HG03045 (cell line): ENCODE results near the gene MYADML2.

Experiments
- ATAC-seq: cut with Tn5 transposase; IDR thresholded peaks from one replicate; pipeline ENCODE4 v1.9.1; 2021; ENCODE audit warnings: mild to moderate bottlenecking, moderate library complexity; ENCODE audit not compliant: unreplicated experiment

The MYADML2 gene

DNA sequence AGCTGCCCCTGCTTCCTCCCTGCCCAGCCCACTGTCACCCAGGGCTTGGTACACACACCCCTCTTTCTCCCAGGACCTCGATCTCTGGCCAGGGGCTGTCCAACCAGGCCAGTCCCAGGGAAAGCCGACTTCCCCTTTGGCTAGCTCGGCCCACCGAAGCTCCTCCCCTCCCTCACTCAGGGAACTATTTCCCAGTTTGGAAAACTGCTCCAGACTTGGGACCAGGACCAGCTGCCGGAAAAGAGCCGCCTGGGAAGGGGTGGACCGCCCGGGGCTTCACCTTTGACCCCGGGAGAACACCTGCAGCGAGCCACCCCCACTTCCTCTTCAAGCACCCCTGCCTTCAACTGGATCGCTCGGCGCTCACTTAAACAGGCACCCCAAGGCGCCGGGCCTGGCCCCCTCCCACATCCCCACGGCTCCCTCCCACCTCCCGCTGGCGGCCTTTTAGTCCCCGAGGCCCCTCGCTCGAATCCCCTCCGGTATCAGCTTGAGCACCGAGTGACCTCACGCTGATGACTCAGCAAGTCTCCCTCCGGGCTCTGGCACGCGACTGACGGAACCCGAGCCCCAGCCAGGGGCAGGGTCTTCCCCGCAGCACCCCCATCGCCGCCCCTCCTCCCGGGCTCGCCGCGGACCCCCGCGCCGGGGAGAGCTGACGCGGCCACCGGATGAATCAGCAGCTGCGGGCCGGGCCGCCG is 20.4 kb downstream of the MYADML2 start:
- peak; percentile 13 for ATAC-seq

DNA sequence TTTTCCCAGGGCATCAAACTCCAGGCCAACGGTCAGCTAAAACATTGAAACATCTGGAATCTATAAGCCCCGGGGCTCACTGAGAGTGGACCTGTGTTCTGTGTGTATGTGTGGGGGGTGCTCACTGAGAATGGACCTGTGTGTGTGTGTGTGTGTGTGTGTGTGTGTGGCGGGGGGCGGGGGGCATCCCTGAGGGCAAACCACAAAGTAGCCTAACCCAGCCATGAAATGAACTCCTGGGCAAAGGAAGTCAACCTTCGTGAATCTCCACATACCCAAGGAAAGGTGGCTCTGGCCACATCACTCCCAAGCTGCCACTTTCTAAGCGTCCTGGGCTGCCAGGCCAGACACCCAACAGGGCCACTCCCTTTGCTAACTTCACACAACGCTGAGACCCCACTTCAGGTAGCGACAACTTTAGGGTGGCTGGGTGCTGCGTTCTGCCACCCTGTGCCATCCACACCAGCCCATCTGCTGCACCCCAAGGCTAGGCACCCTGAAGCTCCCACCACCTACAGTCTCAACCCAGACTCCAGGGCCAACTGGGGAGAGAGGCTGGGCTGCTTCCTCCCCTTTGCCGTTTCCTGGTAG is 21.1 kb downstream of the MYADML2 start:
- ATAC-seq, result no peak

DNA sequence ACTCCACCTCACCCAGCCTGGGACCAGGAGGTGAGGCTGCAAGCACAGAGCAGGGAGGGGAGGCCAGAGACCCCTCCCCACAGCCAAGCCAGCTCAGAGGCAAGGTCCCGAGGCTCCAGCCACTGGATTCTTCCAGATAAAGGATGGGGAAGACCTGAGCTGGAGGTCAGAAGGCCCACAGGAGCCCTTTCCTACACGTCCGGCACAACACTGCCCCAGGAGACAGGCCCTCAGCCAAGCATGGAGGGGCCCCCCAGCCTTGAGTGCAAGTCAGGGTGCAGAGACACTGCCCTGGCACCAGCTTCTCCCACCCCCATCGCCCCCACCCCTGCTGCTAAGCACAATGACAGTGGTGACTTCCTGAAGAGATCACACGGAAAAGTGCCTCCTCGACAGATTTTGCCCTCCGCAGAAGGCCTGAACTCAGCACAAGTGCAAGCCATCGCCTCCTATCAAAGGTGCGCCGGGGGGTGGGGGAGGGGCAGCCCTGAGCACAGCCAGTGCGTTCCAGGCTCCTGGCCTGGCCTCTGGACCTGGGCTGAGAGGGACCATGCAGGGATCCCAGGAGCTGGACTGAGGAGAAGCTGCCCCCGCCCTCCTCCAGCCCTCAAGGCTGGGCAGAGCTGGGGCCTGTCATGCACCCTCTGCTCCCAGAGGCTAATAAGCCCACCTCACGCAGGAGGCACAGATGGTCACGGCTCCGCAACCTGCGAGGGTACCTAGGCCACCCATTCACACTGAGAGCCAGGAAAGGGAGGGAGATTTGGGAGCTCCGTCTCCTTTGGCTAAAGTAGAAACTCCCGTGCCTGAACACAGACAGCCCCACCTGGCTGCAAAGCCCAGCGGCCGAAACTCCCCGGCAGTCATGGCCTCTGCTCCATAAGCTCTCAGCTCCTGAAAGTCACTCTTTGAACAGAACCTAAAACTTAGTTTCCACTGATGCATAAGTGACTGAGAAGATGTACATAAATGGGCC is 22.2 kb downstream of the MYADML2 start:
- no peak for ATAC-seq

DNA sequence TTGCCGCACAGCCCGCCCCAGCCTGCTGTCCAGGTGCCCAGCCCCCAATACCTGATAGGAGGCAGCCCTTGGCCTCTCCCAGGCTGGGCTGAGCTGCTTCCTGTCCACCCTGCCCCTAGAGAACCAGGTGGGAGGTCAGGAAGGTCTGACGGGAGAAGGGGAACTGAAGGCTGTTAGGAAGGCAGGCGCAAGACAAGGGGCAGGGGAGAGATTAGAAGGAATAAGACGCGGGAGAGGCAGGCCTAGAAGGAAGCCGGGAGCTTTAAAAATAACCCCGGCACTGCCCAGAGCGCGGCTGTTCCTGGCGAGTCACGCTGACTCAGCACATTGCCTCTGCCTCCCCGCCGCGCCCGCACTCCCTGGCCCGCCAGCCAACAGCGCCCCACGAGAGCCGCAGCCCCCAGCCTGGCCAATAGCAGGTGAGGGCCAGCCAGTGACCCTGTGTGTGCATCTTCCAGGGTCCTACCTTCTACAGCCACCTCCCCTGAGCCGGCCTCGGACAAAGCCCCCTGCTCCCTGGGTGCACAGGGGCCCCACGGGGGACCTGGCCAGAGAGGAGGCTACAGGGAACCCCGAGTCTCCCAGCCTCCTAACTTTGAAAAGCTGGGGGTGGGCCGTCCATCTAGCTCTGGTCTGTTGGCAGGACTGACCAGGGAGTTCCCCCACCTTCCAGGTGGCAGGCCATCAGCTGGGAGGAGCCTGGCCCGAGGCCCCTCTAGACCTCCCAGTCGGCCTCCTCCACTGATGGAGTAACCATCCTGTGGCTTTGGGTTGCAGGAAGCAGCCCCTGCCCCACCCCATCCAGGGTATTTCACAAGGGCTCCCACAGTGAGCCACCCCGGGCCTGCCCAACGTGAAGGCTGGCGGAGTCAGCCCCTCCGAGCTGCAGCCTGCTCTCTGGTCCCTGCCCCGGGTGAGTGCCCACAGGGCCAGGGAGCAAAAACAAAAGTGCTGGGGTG is 23.5 kb downstream of the MYADML2 start:
- ATAC-seq, result no peak

DNA sequence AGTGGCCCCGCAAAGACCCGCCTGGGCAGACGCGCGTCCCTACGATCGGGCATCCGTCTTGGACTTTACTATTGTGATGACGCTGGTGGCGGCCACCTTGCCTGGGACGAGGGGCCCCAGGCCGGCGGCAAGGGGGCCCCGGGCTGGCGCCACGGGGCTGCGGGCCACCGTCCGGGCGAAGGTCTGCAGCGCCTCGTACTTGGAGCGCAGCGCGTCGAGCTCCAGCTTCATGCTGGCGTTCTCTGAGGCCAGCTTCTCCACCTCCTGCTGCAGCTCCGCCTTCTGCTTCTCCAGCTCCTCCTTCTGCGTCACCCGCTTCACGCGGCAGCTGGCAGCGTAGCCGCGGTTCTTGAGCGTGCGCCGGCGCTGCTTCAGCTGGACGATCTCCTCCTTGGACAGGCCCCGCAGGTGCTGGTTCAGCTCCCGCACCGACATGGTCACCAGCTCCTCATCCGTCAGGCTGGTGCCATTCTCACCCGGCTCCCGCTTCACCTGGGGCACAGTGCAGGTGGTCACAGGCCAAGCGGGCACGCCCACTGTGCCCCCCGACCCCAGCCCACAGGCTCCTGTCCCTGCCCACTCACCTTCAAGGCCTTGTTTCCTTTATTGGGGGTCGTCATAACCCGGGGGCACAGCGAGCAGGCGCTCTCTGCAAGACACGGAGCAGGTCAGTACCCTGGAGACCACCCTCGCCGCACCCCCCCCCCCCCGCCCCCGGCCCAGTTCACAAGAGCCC is 24.3 kb downstream of the MYADML2 start:
- no peak for ATAC-seq

DNA sequence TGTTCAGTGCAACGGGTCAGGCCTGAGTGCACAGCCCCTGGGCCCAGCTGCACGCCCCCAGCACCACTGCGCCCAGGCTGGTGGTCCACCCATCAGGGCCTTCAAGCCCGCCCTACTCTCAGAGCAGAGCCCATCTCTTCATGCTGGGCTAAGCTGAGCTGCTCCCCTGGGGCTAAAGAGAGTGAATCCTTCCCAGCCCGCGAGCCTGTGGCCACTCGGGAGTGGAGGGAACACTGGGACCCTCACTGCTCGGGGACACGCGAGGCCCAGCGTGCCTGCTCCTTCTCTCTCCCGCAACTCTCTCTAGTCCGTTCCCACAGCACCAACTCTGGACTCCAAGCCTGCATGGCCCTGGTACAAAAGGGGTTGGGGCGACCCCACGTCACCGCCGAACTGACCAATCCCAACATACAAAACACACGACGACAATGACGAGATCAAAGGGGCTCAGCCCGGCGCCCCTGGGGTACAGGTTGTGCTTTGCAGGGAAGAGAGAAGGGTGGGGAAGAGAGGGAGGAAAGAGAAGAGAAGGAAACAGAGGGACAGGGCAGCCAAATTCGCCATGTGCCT is 25.0 kb downstream of the MYADML2 start:
- no peak for ATAC-seq

DNA sequence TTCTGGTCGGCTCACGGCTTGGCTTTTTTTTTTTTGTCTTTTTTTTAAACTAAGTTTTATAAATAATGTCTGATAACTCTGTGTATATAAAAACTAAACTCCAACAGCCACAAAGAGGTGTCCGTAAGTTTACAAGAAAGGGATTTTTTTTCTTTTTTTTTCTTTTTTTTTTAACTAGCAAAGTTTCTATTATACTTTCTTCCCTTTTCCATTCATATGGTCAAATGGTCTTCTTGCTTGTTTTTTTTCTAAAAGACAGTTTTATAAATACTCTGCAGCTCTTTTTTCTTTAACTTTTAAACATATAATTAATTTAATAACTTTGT is 25.5 kb downstream of the MYADML2 start:
- no peak for ATAC-seq

DNA sequence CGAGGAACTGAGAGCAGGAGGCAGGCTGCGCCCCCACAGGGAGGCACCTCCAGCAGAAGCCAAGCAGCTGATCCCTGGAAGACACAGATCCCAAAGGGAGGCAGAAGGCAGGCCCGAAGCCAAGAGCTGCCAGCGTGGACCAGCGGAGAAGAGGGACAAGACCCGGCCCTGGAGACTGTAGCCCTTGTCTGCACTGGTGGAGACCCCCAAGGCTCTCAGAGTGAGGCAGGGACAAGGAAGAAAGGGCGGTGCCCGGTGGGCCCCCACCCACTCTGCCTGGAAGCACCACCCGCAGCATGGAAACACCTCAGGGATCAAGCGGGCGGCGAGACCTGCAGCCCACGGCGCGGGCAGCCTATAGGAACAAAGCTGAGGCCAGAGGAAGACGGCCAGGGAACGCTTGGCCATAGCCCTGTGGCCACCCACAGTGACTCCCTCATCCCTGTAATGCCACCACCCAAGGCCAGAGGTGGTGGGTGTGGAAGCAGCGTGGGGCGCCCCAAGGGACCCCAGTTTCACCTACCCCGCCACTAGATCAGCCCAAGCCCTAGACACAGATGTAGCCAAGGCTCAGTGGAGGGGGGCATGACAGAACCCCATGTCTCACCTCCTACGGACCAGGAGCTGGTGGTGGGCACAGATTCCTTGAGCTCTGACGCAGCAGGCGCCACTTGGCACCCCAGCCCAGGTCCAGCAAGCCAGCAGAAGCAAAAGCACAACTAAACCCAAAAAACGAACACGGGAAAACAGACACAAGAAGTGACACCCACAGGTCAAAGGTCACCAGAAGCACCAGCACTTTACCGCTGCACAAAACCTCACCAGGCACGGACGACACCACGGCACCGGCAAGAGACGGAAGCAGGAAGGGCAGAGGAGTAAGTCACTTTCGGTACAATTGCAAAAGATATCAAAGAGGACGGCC is 26.2 kb downstream of the MYADML2 start:
- no peak for ATAC-seq

DNA sequence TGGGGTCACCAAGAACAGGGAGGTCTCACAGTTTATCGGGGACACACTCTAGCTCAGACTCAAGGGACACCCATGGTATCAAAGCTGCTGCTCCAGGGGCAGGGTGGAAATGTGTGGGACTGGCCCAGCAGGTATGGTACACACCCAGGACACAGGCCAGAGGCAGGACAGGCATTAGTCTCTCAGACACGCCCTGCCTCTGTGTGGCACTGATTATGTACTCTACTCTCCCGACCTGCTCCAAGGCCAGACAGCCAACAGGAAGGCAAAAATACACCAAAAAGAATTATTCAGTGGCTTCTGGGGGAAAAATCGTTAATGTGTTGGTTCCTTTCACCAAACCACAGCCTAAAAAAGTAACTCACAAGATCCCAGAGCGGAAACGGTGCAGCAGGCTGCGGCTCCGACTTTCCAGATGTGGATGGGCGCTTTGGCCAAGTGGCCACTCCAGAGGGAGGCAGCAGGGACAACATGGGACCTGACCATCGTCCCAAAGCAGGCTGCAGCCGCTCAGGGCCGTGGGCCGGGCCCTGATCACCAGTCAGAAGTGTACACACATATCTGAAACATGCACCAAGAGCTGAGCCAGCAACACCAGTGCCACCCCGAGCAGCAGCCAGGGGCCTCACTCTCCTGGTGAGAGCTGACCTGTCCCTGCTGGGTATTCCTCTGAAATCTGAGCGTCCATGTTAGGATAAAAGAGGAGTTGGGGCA is 28.0 kb downstream of the MYADML2 start:
- ATAC-seq, result no peak

DNA sequence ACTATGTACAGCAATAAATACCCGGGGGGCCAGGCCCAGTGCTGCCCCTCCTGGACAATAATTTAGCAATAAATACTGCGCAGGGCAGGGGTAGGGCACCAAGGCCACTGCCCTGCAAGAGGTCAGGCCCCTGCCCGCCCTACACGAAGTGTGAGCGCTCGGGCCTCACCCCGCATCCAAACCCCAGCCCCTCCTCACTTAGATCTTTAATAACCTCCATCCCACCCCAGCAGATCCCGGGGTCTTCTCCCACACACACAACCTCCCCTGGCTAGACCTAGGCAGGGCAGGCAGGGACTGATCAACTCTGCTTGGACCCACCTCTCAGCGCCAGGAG is 28.7 kb downstream of the MYADML2 start:
- ATAC-seq, result peak; percentile 4

DNA sequence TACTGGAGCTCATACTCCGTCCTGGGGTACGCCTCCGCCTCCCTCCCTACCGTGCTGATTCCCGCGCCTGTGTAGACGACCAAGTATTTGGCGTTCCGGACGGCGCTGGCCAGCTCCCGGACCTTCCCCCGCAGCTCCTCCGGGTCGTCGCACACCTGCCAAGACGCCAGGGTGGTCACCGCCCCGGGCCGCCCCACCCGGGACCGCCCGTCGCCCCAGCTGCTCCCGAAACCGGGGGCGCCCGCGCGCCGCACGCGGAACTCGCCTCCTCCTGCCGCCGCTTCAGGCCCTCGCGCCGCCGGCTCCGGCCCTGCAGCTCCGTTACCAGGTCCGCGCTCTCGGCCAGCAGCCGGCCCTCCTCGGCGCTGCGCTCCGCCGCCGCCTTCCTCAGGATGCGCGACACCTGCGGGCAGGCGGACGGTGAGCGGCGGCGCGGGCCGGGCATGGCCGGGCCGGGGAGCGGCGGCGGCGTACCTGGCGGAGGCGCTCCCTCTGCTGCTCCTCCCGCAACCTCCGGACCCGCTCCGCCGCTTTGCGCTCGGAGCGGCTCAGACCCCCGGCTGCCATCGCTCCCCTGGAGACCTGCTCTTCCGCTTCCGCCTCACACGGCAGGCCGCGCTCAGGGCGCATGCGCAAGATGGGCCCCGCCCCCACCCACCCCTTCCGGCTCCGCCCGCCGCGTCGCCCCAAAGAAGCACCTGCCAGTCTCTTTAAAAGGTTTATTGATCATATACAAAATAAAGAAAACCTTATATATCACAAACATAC is 29.3 kb downstream of the MYADML2 start, which contains the start of gene SIRT7:
Gene SIRT7, minus strand, starts transcription at position 612 of the 768 bp plus-strand sequence. Its CDS starts 45 bp downstream, at position 567.
- peak; percentile 56 for ATAC-seq

DNA sequence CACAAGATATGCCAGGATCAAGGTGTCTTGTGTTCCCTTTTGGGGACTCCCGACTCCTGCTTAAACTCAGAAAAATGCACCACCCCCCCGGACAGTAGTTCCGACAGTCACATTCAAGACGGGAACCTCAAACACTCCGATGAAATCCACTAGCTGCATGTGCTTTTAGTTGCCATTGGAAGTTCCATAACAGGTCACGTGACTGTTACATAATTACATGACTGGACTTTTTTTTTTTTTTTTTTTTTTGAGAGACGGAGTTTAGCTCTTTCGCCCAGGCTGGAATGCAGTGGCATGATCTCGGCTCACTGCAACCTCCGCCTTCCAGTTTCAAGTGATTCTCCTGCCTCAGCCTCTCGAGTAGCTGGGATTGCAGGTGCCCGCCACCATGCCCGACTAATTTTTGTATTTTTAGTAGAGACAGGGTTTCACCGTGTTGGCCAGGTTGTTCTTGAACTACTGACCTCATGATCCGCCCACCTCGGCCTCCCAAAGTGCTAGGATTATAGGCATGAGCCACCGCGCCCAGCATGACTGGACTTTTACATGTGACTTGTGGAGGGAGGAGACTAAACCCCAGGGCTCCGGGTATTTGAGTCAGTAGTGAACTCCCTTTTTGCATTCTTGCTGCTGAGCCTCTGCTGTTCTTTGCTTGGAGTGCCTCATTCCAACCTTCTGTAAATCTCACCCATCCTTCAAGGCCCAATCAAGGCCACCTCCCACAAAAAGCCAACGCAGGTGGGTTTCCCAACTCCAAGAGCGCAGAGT is 30.6 kb downstream of the MYADML2 start:
- no peak for ATAC-seq

DNA sequence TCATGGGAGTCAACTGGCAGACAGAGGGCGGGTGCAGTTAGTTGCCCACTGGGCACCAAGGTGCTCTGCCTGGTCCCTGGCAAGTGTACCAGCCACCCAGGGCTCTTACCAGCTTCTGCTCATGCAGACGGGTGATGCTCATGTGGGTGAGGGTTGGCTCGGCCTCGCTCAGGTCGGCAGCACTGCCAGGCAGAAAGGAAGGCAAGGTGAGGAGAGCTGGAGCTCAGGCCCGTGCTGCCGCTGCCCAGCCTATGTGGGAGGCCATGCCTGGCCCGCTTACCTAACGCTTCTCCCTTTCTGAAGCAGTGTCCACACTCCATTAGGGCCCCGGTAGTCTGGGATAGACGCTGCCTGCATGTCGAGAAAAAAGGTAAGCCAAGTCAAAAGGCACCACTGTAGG is 31.7 kb downstream of the MYADML2 start:
- ATAC-seq, result no peak

DNA sequence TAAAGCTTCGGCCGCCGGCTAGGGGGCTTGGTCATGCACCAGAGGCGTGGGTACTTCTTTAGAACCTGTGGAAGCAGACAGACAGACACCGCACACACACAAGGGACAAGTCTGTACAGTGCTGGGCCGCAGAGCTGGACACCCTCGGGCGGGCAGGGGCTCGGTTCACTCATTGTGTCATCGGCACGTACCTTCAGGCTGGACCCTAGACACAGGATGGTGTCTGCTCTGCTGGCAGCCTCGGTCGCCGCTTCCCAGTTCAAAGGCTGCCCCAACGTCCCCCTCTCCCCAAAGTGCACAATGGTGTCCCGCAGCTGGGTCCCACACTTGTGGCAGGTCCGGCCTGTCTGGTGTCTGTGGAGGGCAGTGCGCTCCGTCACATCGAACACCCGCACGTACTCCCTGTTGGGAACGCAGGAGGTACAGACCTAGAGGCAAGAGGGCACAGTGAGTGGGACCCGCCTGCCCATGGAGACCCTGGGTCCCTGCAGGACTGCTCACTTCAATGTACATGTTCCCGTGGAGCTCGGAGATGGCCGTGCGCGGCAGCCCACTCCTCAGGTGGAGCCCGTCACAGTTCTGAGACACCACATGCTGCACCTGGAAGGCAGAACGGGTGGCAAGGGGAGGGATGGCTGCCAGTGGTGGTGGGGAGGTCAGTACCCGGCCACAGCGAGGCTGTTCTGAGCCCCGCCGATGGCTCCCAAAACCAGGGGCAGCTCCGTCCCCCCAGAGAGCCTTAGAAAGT is 32.8 kb downstream of the MYADML2 start:
- ATAC-seq, result no peak

DNA sequence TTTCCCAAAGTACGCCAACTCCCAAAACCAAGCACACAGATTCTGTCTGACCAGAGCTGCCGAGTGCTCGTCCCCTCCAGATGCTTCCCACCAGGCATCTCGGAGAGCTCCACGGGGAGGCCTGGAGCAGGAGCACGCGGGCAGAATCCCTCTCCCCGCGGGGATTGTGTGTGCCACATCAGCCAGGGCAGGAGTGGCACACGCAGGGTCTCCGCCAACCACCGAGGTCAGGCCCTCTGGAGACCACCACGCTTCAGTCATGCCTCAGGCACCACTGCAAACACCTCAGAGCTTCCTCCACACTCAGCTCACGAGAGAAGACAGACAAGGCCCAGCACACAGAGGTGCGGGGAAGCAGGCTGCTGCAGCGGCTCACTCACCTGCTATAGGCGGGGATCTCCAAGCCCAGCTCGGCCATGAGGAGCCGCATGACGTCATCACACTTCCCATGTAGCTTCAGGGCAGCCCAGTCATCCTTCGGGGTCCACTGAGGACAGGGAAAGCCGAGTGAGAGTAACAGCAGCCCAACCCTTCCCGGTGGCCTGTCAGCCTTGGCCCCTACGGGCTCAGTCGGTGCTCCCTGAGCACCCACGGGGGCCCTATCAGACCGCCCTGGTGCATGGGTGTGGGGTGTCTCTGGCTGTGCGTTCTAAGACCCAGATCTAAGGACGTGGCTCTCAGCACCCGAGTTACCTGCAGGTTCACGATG is 33.5 kb downstream of the MYADML2 start:
- ATAC-seq, result no peak
